IPS DF 6.9 (cell line): ENCODE results near the gene MYO16.

Experiments
- DNase-seq: peaks from one replicate; pipeline ENCODE4 v3.0.0-alpha.2; 2013; ENCODE audit warnings: low read depth, low spot score
- H3K27ac ChIP-seq: one replicate; pipeline ENCODE4 v1.5.1; 2013; ENCODE audit warnings: low read length, control low read depth
- H3K27me3 ChIP-seq: 2 replicates; pipeline ENCODE4 v1.6.1; 2013; ENCODE audit warnings: mild to moderate bottlenecking, low read length; ENCODE audit not compliant: control insufficient read depth, insufficient read depth
- H3K36me3 ChIP-seq: 2 replicates; pipeline ENCODE4 v1.6.1; 2013; ENCODE audit warnings: low read length; ENCODE audit not compliant: control insufficient read depth, insufficient read depth
- H3K4me1 ChIP-seq: 2 replicates; pipeline ENCODE4 v1.6.1; 2013; ENCODE audit warnings: low read length; ENCODE audit not compliant: control insufficient read depth, insufficient read depth
- H3K4me3 ChIP-seq: 2 replicates; pipeline ENCODE4 v1.5.1; 2013; ENCODE audit warnings: mild to moderate bottlenecking, low read length
- H3K9me3 ChIP-seq: 2 replicates; pipeline ENCODE4 v1.6.1; 2013; ENCODE audit warnings: low read length, inconsistent platforms; ENCODE audit not compliant: control insufficient read depth, insufficient read depth
- WGBS: extraction: QIAGEN DNeasy Blood & Tissue Kit; methylation state at CpG from one replicate; pipeline ENCODE4 v1.1.7; 2013; ENCODE audit warnings: mixed read lengths, missing lambda C conversion rate; ENCODE audit not compliant: insufficient read length, insufficient coverage; 5-methylcytosine and 5-hydroxymethylcytosine counted together

MYO16 gene

DNA sequence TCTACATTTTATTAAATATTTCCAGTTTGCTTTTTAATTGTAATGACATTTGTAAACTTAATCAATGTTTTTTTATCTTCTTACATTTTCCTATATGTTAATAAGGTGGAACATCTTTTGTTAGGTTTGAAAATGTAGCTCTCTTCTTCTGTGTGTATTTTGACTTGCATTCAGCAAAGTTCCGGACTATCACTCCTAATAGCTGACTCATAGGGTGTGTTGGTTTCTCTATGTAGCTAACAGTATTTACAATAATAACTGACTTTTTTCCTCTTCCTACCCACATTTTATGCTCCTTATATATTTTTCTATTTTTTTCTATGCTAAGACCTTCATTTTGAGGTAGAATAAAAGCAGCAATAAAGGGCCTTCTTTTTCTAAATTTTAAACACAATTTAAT, 28.1 kb downstream of the MYO16 start:
- no peak for DNase-seq
- Histone ChIP-seq H3K9me3 (no peaks in the 10 kb centered on the region), H3K36me3 (no peaks in the 10 kb centered on the region), H3K4me1 (no peaks in the 10 kb centered on the region), H3K27ac (no peak overlapping the region), H3K4me3 (no peak overlapping the region), H3K27me3 (no peaks in the 10 kb centered on the region)
- WGBS = no CpG with 5 or more reads among the region's 1 CpG

DNA sequence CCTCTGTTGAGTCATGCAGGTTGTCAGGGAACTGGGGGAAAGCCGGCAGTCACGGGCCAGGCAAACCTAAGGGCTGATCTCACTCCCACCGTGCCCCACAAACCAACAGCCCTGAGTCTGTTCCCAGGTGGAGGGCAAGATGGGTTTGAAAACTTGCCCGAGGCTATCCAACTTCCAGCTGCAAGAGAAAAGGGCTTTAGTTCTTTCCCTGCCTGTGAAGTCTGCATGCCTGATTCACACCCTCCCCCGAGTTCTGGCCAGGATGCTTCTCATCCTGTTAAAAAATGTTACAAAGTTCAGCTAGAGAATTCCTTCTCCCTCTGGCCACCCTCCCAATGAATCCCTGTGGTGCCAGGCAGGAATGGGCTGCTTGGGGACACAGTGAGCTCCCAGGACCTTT, 33.1 kb downstream of the MYO16 start:
- H3K9me3 ChIP-seq = no peaks in the 10 kb centered on the region
- H3K4me1 ChIP-seq = no peaks in the 10 kb centered on the region
- H3K36me3 ChIP-seq = no peaks in the 10 kb centered on the region
- H3K4me3 ChIP-seq = no peak overlapping the region
- no peaks in the 10 kb centered on the region for H3K27me3 ChIP-seq
- no peak for DNase-seq
- WGBS = no CpG with 5 or more reads among the region's 5 CpGs
- H3K27ac ChIP-seq = no peak overlapping the region

DNA sequence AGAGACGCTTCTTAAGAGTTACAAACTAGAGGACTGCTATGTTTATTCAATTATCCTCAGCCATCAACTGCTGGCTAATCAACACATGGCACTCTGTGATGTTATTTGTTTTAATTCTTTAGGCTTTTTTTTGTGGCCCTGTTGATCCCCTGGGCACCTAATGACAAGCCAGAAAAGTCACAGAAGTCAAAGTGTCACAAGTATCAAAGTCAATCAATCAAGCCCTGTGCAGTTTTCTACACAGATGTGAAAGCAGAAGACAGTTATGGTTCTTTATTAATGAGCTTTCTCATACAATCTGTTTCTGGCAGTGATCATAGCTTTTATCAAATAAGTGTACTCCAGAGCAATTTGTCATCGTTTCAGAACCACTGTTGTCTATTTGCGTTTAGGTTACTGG, 34.3 kb downstream of the MYO16 start:
- Histone ChIP-seq H3K4me3 (no peak overlapping the region), H3K27ac (no peak overlapping the region), H3K4me1 (no peaks in the 10 kb centered on the region), H3K27me3 (no peaks in the 10 kb centered on the region), H3K9me3 (no peaks in the 10 kb centered on the region; the same call in 1 of the 2 replicates), H3K36me3 (no peaks in the 10 kb centered on the region)
- DNase-seq = no peak
- no CpG with 5 or more reads among the region's 3 CpGs for WGBS

DNA sequence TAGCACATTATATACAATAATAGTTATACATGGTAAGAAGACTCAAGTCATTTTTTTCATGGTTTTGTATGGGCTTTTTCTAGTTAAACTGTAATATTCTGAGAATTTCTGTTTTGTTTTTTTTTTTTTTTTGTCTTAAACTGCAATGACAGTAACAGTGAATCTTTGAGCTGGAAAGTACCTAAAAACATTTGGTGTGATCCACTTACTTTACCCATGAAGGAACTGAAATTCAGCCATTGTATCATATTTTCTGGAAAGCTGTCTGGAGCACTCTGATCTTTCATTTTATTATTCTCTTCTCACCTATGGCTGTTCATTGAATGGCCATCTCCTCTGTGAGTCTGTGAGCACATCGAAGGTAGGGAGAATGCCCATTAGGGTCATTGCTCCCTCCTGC, 37.8 kb downstream of the MYO16 start:
- no peak overlapping the region for H3K4me3 ChIP-seq
- no peaks in the 10 kb centered on the region; the same call in 1 of the 2 replicates for H3K9me3 ChIP-seq
- DNase-seq = no peak
- no peaks in the 10 kb centered on the region for H3K27me3 ChIP-seq
- WGBS = no CpG with 5 or more reads among the region's 1 CpG
- no peaks in the 10 kb centered on the region for H3K36me3 ChIP-seq
- no peak overlapping the region for H3K27ac ChIP-seq
- no peaks in the 10 kb centered on the region for H3K4me1 ChIP-seq

DNA sequence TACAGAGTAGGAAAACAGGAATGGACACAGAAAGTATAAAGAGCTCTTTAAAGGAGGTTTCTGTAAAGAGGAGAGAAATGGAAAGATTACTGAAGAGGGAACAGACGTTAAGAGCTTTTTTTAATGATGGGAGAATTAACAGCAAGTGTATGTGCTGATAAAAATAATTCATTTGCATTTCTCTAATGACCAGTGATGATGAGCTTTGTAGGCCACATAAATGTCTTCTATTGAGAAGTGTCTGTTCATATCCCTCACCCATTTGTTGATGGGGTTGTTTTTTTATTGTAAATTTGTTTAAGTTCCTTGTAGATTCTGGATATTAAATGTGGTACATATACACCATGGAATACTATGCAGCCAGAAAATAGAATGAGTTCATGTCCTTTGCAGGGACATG, 40.0 kb downstream of the MYO16 start:
- Histone ChIP-seq H3K27me3 (no peaks in the 10 kb centered on the region), H3K9me3 (no peaks in the 10 kb centered on the region; the same call in 1 of the 2 replicates), H3K27ac (no peak overlapping the region), H3K36me3 (no peaks in the 10 kb centered on the region), H3K4me3 (no peak overlapping the region), H3K4me1 (no peaks in the 10 kb centered on the region)
- no CpG with 5 or more reads among the region's 1 CpG for WGBS
- DNase-seq = no peak

DNA sequence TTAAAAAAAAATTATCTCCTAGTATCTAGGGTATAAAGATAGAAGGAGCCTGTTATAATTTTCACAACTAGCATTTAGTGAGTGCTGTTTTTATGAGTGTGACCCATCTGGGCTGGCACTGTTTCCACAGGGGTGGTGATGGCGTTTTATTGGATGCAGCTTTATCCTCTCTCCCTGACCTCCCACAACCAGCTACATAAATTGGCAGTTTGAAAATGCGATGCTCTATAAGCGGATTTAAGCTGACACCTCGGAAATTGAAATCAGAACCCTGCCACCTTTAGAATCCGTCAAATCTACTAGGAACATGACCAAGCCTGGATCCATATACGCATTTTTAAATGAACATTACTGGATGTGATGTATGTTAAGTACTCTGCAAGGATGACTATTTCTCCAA, 44.9 kb downstream of the MYO16 start:
- Histone ChIP-seq H3K4me3 (no peak overlapping the region), H3K36me3 (no peaks in the 10 kb centered on the region), H3K27ac (no peak overlapping the region), H3K9me3 (no peaks in the 10 kb centered on the region; the same call in 1 of the 2 replicates), H3K4me1 (no peaks in the 10 kb centered on the region), H3K27me3 (no peaks in the 10 kb centered on the region)
- WGBS = no CpG with 5 or more reads among the region's 6 CpGs
- DNase-seq = no peak

DNA sequence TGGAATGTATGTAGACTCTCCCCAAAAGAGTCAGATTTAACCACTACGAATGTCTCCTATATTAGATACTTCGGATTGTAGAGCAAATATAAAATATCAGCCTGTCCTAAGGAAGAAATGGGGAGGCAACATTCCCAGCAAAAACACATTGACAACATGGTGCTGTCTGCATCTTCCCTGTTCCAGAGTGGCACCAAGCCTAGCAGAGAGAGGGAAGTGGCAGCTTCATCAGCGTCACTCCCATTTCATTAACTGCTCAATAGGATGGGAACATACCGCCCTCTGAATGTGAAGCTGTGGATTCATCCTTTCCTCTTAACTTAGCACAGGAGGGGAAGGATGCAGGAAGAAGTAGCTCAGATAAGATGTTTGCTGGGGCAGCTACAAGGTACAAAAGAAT, 45.4 kb downstream of the MYO16 start:
- Histone ChIP-seq H3K4me1 (no peaks in the 10 kb centered on the region), H3K36me3 (no peaks in the 10 kb centered on the region), H3K4me3 (no peak overlapping the region), H3K27me3 (no peaks in the 10 kb centered on the region), H3K9me3 (no peaks in the 10 kb centered on the region; the same call in 1 of the 2 replicates), H3K27ac (no peak overlapping the region)
- DNase-seq = no peak
- WGBS = no CpG with 5 or more reads among the region's 4 CpGs

DNA sequence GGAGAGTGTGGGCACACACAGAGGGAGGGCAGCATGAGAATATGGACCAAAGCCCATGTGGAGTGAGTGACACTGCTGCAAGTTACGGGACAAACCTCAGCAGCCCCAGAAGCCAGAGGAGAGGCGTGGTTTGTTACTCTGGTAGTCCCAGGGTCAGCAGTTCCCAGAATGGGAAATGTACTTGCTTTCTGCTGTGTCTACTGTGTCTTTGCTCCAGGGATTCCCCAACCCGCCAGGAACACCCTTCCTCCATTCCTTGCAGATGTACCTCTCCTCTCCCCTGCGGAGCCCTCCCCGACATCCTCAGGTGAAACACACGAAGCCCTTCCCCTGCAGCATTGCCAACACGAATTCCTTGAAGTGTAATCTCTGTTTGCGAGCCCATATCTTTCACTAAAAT, 47.2 kb downstream of the MYO16 start:
- no peak for DNase-seq
- no peaks in the 10 kb centered on the region for H3K36me3 ChIP-seq
- H3K27me3 ChIP-seq = no peaks in the 10 kb centered on the region
- H3K4me3 ChIP-seq = no peak overlapping the region
- H3K4me1 ChIP-seq = no peaks in the 10 kb centered on the region
- no peak overlapping the region for H3K27ac ChIP-seq
- no peaks in the 10 kb centered on the region; the same call in 1 of the 2 replicates for H3K9me3 ChIP-seq
- no CpG with 5 or more reads among the region's 8 CpGs for WGBS

DNA sequence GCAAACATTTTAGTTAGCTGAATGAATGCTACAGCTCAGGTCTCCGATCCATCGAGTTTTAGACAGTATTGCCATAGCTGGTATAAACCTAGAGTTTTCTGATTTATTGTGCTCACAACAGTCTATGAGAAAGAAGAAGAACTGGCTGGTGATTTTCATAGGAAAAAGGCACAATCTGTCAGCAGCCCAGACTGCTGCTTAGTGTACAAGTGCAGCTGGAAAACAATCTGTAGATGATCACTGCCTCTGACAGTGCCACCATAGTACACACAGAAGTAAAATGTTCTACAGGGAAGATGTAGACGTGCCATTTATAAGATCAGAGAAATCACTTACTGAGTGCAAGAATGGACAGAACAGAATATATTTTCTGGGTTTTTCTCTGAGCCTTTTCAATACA, 48.4 kb downstream of the MYO16 start:
- DNase-seq = no peak
- Histone ChIP-seq H3K36me3 (no peaks in the 10 kb centered on the region), H3K4me3 (no peak overlapping the region), H3K27ac (no peak overlapping the region), H3K27me3 (no peaks in the 10 kb centered on the region), H3K4me1 (no peaks in the 10 kb centered on the region), H3K9me3 (no peaks in the 10 kb centered on the region; the same call in 1 of the 2 replicates)
- no CpG with 5 or more reads among the region's 3 CpGs for WGBS

DNA sequence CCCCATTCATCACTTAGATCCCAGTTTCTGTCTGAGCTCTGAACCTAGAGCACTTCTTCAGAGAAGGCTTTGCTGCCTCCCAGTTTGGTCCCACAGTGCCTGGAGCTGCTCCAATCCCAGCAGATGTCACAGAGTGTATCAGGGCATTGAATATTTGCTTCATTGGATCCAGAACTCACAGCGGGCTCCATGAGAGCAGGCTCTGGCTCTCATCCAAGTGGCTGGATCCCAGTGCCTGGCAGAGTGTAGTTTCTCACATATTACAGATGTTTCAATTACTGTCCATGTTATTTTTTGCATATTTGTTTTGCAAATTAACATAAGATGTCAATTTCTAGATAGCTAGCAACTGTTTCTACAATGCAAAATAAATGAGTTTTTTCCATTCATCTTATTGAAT, 50.6 kb downstream of the MYO16 start:
- Histone ChIP-seq H3K9me3 (no peaks in the 10 kb centered on the region; the same call in 1 of the 2 replicates), H3K4me3 (no peak overlapping the region), H3K4me1 (no peaks in the 10 kb centered on the region), H3K27me3 (no peaks in the 10 kb centered on the region), H3K27ac (no peak overlapping the region), H3K36me3 (no peaks in the 10 kb centered on the region)
- no CpG with 5 or more reads among the region's 1 CpG for WGBS
- no peak for DNase-seq

DNA sequence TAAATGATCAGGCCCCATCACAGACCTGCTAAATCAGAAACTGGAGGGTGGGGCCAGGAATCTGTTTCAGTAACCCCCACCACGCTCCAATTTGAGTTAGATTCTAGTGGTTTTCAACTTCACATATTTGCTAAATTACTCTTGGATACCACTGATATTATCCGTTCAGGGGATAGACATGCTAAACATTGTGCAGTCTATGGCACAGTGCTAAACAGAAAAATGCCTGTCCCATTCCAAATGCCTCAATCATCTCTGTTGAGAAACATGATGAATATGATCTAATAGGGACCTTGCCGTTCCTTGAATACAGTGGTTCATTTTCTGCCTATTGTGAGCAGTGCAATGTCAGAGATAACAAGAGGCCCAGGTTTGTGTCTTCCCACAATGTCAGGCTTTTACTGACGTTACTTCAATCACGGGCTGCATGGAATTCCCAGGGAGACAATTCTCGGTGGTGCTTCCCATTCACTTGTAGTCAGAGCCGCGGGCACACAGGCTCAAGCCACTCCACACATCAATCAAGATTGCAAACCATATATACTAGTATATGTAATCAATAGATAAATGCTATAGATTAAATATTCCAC, 52.7 kb downstream of the MYO16 start:
- Histone ChIP-seq H3K27ac (no peak overlapping the region), H3K4me3 (no peak overlapping the region), H3K27me3 (no peaks in the 10 kb centered on the region), H3K4me1 (no peaks in the 10 kb centered on the region), H3K36me3 (no peaks in the 10 kb centered on the region; the same call in 1 of the 2 replicates), H3K9me3 (no peaks in the 10 kb centered on the region; the same call in 1 of the 2 replicates)
- WGBS = no CpG with 5 or more reads among the region's 8 CpGs
- no peak for DNase-seq
